H1 (cell line): Measurements from ENCODE around the gene MRC2. TPM values are rescaled to one million over a fixed set of nuclear protein-coding genes. Genes with fewer than 3 reads are reported as not detected.

Experiments
- CTCF ChIA-PET: fragments of 300-600 bp; sonication (Branson Sonifier 250); formaldehyde crosslinking; loops from one replicate; lab custom pipeline; 2021; ENCODE audit not compliant: partially characterized antibody; lab: Charles Lee
- POLR2A ChIA-PET: fragments of 300-600 bp; sonication (Branson Sonifier 250); formaldehyde crosslinking; loops from one replicate; lab custom pipeline; 2021; ENCODE audit warnings: inconsistent platforms; ENCODE audit not compliant: partially characterized antibody; lab: Charles Lee
- DNase-seq, 2 experiments: peaks; one replicate each; pipeline versions ENCODE4 v3.0.0 to v3.0.0-alpha.2; 2010 to 2022; ENCODE audit warnings: low spot score in 2 of 2, low read depth in 1 of 2, mixed read lengths in 1 of 2
- FAIRE-seq: peaks from 2 replicates; lab custom pipeline; 2011; peaks lifted over from hg19 to GRCh38; lab: Jason Lieb, UNC
- H2AFZ ChIP-seq: 2 replicates; pipeline ENCODE4 v1.8.1; 2012; ENCODE audit warnings: low read length, inconsistent platforms
- H2AK5ac ChIP-seq: 2 replicates; pipeline ENCODE4 v1.6.1; 2013; ENCODE audit warnings: low read depth, low read length
- H2BK120ac ChIP-seq: replicated peaks from 2 replicates; pipeline ENCODE3; 2013; ENCODE audit warnings: low read depth, low read length, inconsistent platforms
- H2BK12ac ChIP-seq: 2 replicates; pipeline ENCODE4 v1.6.1; 2013; ENCODE audit warnings: low read depth, low read length
- H2BK15ac ChIP-seq: 2 replicates; pipeline ENCODE4 v1.6.1; 2013; ENCODE audit warnings: low read length
- H2BK20ac ChIP-seq: 2 replicates; pipeline ENCODE4 v1.6.1; 2013; ENCODE audit warnings: low read length
- H2BK5ac ChIP-seq: 2 replicates; pipeline ENCODE4 v1.6.1; 2013; ENCODE audit warnings: low read depth, low read length
- H3K14ac ChIP-seq: 2 replicates; pipeline ENCODE4 v1.6.1; 2013; ENCODE audit warnings: inconsistent platforms; ENCODE audit not compliant: insufficient read length
- H3K18ac ChIP-seq: 2 replicates; pipeline ENCODE4 v1.6.1; 2013; ENCODE audit warnings: low read length; ENCODE audit errors: extremely low read depth
- H3K23ac ChIP-seq: 2 replicates; pipeline ENCODE4 v1.6.1; 2013; ENCODE audit warnings: inconsistent platforms; ENCODE audit not compliant: insufficient read length
- H3K23me2 ChIP-seq: 2 replicates; pipeline ENCODE4 v1.6.1; 2013; ENCODE audit warnings: low read depth, low read length
- H3K27ac ChIP-seq: 2 replicates; pipeline ENCODE4 v1.6.1; 2011; ENCODE audit warnings: low read depth, low read length, inconsistent platforms
- H3K27me3 ChIP-seq, 4 experiments: replicated peaks in 1 of 4; 1 replicate in 1 of 4; 2 replicates in 3 of 4; pipeline versions ENCODE4 v1.6.1 to v1.8.1; 2011 to 2013; ENCODE audit warnings: low read length in 3 of 4, mild to moderate bottlenecking in 3 of 4, inconsistent platforms in 2 of 4, mixed read lengths in 2 of 4, moderate library complexity in 1 of 4; ENCODE audit not compliant: control insufficient read depth in 3 of 4, insufficient read depth in 3 of 4; ENCODE audit errors: extremely low read depth in 1 of 4
- H3K36me3 ChIP-seq, 4 experiments: 2 replicates each; pipeline versions ENCODE4 v1.6.1 to v1.8.1; 2011 to 2013; ENCODE audit warnings: mild to moderate bottlenecking in 4 of 4, low read length in 3 of 4, moderate library complexity in 2 of 4, control low read depth in 1 of 4, inconsistent platforms in 1 of 4; ENCODE audit not compliant: insufficient read depth in 4 of 4, control insufficient read depth in 2 of 4
- H3K4ac ChIP-seq: replicated peaks from 2 replicates; pipeline ENCODE3; 2013; ENCODE audit warnings: low read length, low read depth, mixed read lengths, inconsistent platforms; ENCODE audit not compliant: insufficient read length
- H3K4me1 ChIP-seq, 4 experiments: replicated peaks in 1 of 4; 1 replicate in 1 of 4; 2 replicates in 3 of 4; pipeline versions ENCODE4 v1.6.1 to v1.8.1; 2011 to 2013; ENCODE audit warnings: low read length in 3 of 4, inconsistent platforms in 2 of 4, mixed read lengths in 1 of 4; ENCODE audit not compliant: insufficient read depth in 4 of 4, control insufficient read depth in 3 of 4
- H3K4me2 ChIP-seq, 2 experiments: 2 replicates each; pipeline versions ENCODE4 v1.6.1 to v1.8.1; 2011 to 2013; ENCODE audit warnings: low read depth in 2 of 2, low read length in 2 of 2, control low read depth in 1 of 2, inconsistent platforms in 1 of 2, mild to moderate bottlenecking in 1 of 2; ENCODE audit not compliant: insufficient read depth in 1 of 2
- H3K4me3 ChIP-seq, 4 experiments: fragments of 200-600, 300-600 bp in 1 of 4; sonication (generic), shearing (Covaris generic), sonication (Bioruptor Twin) in 1 of 4; 2 replicates each; pipeline versions ENCODE4 v1.5.1 to v1.8.1; 2011 to 2016; ENCODE audit warnings: low read length in 4 of 4, low read depth in 3 of 4, control low read depth in 2 of 4, inconsistent platforms in 2 of 4, mild to moderate bottlenecking in 2 of 4, mixed read lengths in 1 of 4, moderate library complexity in 1 of 4; ENCODE audit not compliant: insufficient read depth in 2 of 4; ENCODE audit errors: extremely low read depth in 1 of 4
- H3K56ac ChIP-seq: replicated peaks from 2 replicates; pipeline ENCODE3; 2013; ENCODE audit warnings: low read depth, mild to moderate bottlenecking, mixed read lengths, low read length, inconsistent platforms; ENCODE audit not compliant: insufficient read length
- H3K79me1 ChIP-seq: 2 replicates; pipeline ENCODE4 v1.6.1; 2013; ENCODE audit warnings: low read depth, low read length, control low read depth
- H3K79me2 ChIP-seq, 2 experiments: 2 replicates each; pipeline versions ENCODE4 v1.6.1 to v1.8.1; 2012 to 2013; ENCODE audit warnings: low read length in 2 of 2, mild to moderate bottlenecking in 2 of 2, inconsistent platforms in 1 of 2; ENCODE audit not compliant: insufficient read depth in 2 of 2, control insufficient read depth in 1 of 2
- H3K9ac ChIP-seq, 4 experiments: replicated peaks in 1 of 4; 1 replicate in 1 of 4; 2 replicates in 3 of 4; pipeline versions ENCODE4 v1.6.1 to v1.8.1; 2011 to 2013; ENCODE audit warnings: low read depth in 3 of 4, low read length in 3 of 4, control low read depth in 2 of 4, mild to moderate bottlenecking in 2 of 4, moderate library complexity in 2 of 4, inconsistent platforms in 1 of 4; ENCODE audit errors: extremely low read depth in 1 of 4
- H3K9me3 ChIP-seq, 2 experiments: 2 replicates each; pipeline versions ENCODE4 v1.6.1 to v1.8.1; 2012 to 2013; ENCODE audit warnings: mild to moderate bottlenecking in 2 of 2, moderate library complexity in 2 of 2, control low read depth in 1 of 2, inconsistent platforms in 1 of 2, low read depth in 1 of 2, low read length in 1 of 2, mixed read lengths in 1 of 2; ENCODE audit not compliant: insufficient read depth in 2 of 2
- H4K20me1 ChIP-seq, 2 experiments: replicated peaks in 1 of 2; 2 replicates each; pipeline versions ENCODE3 to v1.8.1; 2011 to 2013; ENCODE audit warnings: inconsistent platforms in 2 of 2, low read length in 2 of 2, mild to moderate bottlenecking in 1 of 2; ENCODE audit not compliant: insufficient read depth in 2 of 2, control insufficient read depth in 1 of 2
- H4K5ac ChIP-seq: 2 replicates; pipeline ENCODE4 v1.6.1; 2013; ENCODE audit warnings: low read length, low read depth, mixed read lengths, inconsistent platforms; ENCODE audit not compliant: insufficient read length
- H4K8ac ChIP-seq: 2 replicates; pipeline ENCODE4 v1.8.0; 2013; ENCODE audit warnings: mild to moderate bottlenecking, moderate library complexity, low read length, inconsistent platforms; ENCODE audit not compliant: insufficient read depth; ENCODE audit errors: extremely low read depth
- H4K91ac ChIP-seq: replicated peaks from 2 replicates; pipeline ENCODE3; 2013; ENCODE audit warnings: low read length, mixed read lengths, inconsistent platforms; ENCODE audit not compliant: insufficient read length
- BACH1 ChIP-seq: IDR thresholded peaks from 2 replicates; pipeline ENCODE4 v1.6.1; 2012; ENCODE audit warnings: low read length, improper control_type of control experiment
- BCL11A ChIP-seq, 2 experiments: IDR thresholded peaks; one replicate each; pipeline ENCODE4 v1.6.1; 2011; ENCODE audit warnings: low read depth in 2 of 2, low read length in 2 of 2, mild to moderate bottlenecking in 2 of 2
- WGBS, 2 experiments: shearing (Covaris generic) in 1 of 2; methylation state at CpG; one replicate each; pipeline versions ENCODE4 v1.1.6 to v1.1.7; 2013 to 2015; ENCODE audit warnings: low lambda C conversion rate in 2 of 2, mixed read lengths in 2 of 2, inconsistent platforms in 1 of 2, low coverage in 1 of 2, missing lambda C conversion rate in 1 of 2; ENCODE audit not compliant: insufficient replicate concordance in 2 of 2, insufficient coverage in 1 of 2, insufficient read length in 1 of 2; ENCODE audit errors: extremely low coverage in 1 of 2, missing lambda C conversion rate in 1 of 2; 5-methylcytosine and 5-hydroxymethylcytosine counted together
- polyA plus RNA-seq, 7 experiments: library from polyadenylated mRNA; depleted of rRNA in 3 of 7; stranded (reverse) in 5 of 7; unstranded in 2 of 7; fragments of >200 nt in 5 of 7; fragments of 200-250 nt in 2 of 7; gene quantifications; 1 replicate in 5 of 7; 2 replicates in 1 of 7; 4 replicates in 1 of 7; pipeline versions ENCODE4 v1.2.1 to v1.2.3, GENCODE V29; 2011 to 2013; ENCODE audit warnings: missing spikeins in 2 of 7, mixed read lengths in 2 of 7
- total RNA-seq: library from RNA; stranded (reverse); fragmentation: NEBNext Ultra II Directional; extraction: Animal tissue kit (Norgen Biotek cat#: 25700); gene quantifications from 2 replicates; pipeline ENCODE4 v1.2.1, GENCODE V29; 2021

The MRC2 gene
- total and polyA plus RNA-seq, 2 of the 8 experiments (the other 6 are each of a cell fraction or from before 2014, with no cell fraction given), result 7.0 to 24.2 TPM

DNA sequence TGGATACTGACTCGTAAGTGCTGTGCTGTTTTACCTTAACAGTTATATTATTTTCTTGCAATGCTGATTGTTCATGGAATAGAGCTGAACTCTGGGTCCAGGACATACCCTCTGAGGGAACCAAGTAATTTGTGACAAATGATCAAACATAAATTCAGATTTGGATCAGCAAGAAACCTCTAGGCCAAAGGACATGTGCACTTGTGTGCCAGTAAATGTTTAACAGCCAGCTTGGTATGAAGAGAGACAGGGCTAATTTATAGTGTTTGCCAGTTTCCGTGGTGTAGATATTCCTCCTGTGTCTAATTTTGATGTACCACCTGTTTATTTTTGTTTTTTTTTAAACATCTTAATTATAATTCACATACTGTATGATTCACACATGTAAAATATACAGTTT lies 30.8 kb upstream of the MRC2 start:
- no peak overlapping the region for H2BK15ac ChIP-seq
- H3K79me1 ChIP-seq, result no peaks in the 10 kb centered on the region
- H4K20me1 ChIP-seq, result no peaks in the 10 kb centered on the region
- no peaks in the 10 kb centered on the region for H3K4me1 ChIP-seq
- H3K4ac ChIP-seq, result no peak overlapping the region
- H2AK5ac ChIP-seq, result no peak overlapping the region
- no peak overlapping the region for H4K8ac ChIP-seq
- no peak overlapping the region for H2AFZ ChIP-seq
- no peak overlapping the region for H2BK12ac ChIP-seq
- no peak overlapping the region for H3K56ac ChIP-seq
- no peaks in the 10 kb centered on the region for H3K79me2 ChIP-seq
- no peak overlapping the region for H3K18ac ChIP-seq
- H3K36me3 ChIP-seq, result peaks cover 2 to 54% (median 22%) of the 10 kb centered on the region in 4 experiments; a peak in 7 of 8 replicates
- H3K9me3 ChIP-seq, result no peaks in the 10 kb centered on the region; a peak in 1 of 4 replicates
- H3K9ac ChIP-seq, result no peak overlapping the region
- FAIRE-seq (no peak), DNase-seq (no peak)
- H3K27me3 ChIP-seq, result no peaks in the 10 kb centered on the region
- no peak overlapping the region for H3K14ac ChIP-seq
- ChIA-PET POLR2A (interaction anchor here (1.3 kb wide), 1 partner anchor 21 kb away, joined by 3 read pairs; no protein-coding TSS in a partner anchor), CTCF (no interaction called here)
- no peak overlapping the region for H4K91ac ChIP-seq
- no peak overlapping the region for H3K4me2 ChIP-seq
- H2BK20ac ChIP-seq, result no peak overlapping the region
- no peak overlapping the region for H4K5ac ChIP-seq
- no peak overlapping the region for H2BK5ac ChIP-seq
- no peak overlapping the region for H3K23ac ChIP-seq
- no peak overlapping the region for H2BK120ac ChIP-seq
- no peak overlapping the region for H3K4me3 ChIP-seq
- no peaks in the 10 kb centered on the region for H3K23me2 ChIP-seq
- H3K27ac ChIP-seq, result no peak overlapping the region
- 91% methylated on average over 2 of the region's 2 CpGs; no CpG with 5 or more reads in 1 of the 2 experiments for WGBS, 2 experiments
- TF ChIP-seq BCL11A (IDR thresholded peaks at IDR 0.05; ENCODE audit: low read depth in 2 of 2, low read length in 2 of 2), result no peak
- TF ChIP-seq BACH1, result no peak
